Fibroblast of skin of left biceps (primary cell): ENCODE results near the gene BRSK2.
"Not testable (repeated sequence)": the region's sequence is repeated elsewhere in the genome, so short reads cannot be mapped to it uniquely, and the experiment has no call there.

Experiments used
- DNase-seq, 2 experiments: peaks; one replicate each; pipeline ENCODE4 v3.0.0-alpha.2; 2013; ENCODE audit warnings: low read depth in 2 of 2

BRSK2 gene

GRCh38 chr11:1389932-1390568 lies at the start of gene BRSK2:
TSS of gene BRSK2 (plus strand) at chr11:1389934. CDS start at chr11:1390285, 351 bp downstream.
- DNase-seq, result no peak

DNA sequence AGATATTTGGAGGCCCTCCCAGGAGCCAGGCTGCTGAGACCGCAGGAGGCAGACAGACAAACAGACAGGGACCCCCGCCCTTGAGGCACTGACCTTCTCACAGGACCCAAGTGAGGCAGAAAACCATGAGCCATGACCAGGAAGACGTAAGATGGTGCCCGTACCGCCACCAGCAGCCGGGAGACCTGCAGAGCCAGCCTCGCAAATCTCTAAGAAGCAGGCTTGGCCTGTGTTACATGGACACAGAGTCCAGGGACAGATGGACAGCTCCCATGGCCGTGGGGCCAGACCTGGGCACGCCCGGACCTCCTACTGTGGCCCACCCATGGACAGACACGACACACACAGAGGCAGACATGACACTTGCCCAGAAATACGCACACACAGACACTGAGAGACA lies 49.6 kb upstream of the BRSK2 start:
- no peak for DNase-seq

- DNase-seq, result not testable (repeated sequence)
These were observed 48.5 kb upstream of the BRSK2 start for GRCh38 chr11:1341226-1341625.

- no peak for DNase-seq
These were observed 47.7 kb upstream of the BRSK2 start for GRCh38 chr11:1341928-1342524.

DNA sequence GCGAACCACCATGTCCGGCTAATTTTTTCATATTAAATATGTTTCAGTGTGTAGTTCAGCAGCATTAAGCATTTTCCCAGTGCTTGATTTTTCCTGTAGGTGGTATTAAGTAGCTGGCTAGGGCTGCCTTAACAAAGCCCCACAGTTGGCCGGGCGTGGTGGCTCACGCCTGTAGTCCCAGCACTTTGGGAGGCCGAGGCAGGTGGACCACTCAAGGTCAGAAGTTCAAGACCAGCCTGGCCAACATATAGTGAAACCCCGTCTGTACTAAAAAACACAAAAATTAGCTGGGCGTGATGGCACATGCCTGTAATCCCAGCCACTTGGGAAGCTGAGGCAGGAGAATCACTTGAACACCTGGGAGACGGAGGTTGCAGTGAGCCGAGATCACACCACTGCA lies 46.8 kb upstream of the BRSK2 start:
- no peak for DNase-seq

- DNase-seq, result no peak
These were observed 46.2 kb upstream of the BRSK2 start for GRCh38 chr11:1343391-1344055.

GRCh38 chr11:1344056-1344635 lies 45.6 kb upstream of the BRSK2 start:
- DNase-seq, result no peak

DNA sequence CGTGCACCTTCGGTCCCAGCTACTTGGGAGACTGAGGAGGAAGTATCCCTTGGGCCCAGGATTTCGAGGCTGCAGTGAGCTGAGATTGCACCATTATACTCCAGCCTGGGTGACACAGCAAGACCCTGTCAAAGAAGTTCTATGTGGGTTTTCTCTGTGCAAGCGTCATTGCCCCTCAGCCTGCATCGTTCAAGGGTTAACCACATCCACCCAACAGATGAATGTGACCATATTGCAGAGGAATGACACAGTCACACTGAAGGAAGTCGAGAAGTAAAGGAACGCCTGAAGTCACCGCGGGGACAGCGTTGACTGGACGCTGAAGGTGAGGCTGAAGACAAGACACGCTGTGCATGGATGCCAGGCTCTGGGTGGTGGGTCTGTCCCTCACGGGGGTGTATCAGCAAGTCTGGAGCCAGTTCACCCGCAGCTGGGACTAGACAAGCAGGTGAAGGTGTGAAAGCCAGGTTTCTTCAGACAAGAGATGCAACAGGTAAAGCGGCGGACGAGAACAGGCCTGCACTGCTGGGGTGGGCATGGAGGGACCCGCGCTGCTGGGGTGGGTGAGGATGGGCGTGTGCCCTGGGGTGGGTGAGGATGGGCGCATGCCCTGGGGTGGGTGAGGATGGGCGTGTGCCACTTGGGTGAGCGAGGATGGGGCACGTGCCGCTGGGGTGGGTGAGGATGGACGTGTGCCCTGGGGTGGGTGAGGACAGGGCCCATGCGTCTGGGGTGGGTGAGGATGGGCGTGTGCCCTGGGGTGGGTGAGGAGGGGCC lies 43.8 kb upstream of the BRSK2 start:
- no peak for DNase-seq

GRCh38 chr11:1346669-1347390 lies 42.9 kb upstream of the BRSK2 start:
- DNase-seq, result no peak

DNA sequence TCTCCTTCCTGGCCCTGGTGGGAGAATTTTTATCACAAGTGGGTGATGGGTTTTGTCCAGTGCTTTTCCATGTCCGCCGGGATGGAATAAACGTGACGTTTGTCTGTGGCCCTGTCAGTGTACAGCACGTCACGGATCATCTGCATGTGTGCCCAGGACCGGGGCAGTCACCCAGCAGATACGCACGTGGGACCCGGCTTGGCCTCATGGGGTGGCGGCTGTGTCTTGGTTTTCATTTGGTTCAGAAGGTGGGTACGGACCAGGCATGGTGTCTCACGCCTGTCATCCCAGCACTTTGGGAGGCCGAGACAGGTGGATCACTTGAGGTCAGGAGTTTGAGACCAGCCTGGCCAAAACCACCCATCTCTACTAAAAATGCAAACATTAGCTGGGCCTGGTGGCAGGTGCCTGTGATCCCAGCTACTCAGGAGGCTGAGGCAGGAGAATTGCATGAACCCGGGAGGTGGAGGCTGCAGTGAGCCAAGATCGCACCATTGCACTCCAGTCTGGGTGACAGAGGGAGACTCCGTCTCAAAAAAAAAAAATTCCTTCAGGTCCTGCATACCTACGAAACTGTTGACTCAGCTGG lies 42.2 kb upstream of the BRSK2 start:
- DNase-seq, result not testable (repeated sequence)

GRCh38 chr11:1348146-1348795 lies 41.5 kb upstream of the BRSK2 start:
- DNase-seq, result no peak

GRCh38 chr11:1348796-1349326 lies 40.9 kb upstream of the BRSK2 start:
- DNase-seq, result no peak

GRCh38 chr11:1349327-1350041 lies 40.2 kb upstream of the BRSK2 start:
- DNase-seq, result no peak

- no peak for DNase-seq
These were observed 39.5 kb upstream of the BRSK2 start for GRCh38 chr11:1350086-1350725.

- DNase-seq, result no peak
These were observed 38.3 kb upstream of the BRSK2 start for GRCh38 chr11:1351278-1351937.

DNA sequence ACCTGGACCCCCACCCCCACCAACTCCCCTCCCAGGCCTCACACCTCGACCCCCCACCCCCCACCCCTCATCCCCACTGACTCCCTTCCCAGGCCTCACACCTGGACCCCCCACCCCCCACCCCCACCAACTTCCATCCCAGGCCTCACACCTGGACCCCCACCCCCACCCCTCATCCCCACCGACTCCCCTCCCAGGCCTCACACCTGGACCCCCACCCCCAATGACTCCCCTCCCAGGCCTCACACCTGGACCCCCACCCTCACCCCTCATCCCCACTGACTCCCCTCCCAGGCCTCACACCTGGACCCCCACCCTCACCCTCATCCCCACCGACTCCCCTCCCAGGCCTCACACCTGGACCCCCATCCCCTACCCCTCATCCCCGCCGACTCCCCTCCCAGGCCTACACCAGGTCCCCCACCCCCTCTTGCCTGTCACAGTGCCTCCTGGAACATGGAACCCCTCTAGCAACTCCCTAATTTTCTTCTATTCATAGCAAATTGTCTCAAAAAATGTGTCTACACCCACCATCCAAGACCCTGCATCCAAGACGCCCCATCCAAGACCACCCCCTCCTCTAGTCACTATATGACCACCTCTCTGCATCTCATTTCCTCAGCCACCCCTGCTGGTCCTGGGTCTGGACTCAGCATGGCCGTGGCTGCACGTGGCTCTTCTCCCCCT lies 36.9 kb upstream of the BRSK2 start:
- DNase-seq, result no peak

DNA sequence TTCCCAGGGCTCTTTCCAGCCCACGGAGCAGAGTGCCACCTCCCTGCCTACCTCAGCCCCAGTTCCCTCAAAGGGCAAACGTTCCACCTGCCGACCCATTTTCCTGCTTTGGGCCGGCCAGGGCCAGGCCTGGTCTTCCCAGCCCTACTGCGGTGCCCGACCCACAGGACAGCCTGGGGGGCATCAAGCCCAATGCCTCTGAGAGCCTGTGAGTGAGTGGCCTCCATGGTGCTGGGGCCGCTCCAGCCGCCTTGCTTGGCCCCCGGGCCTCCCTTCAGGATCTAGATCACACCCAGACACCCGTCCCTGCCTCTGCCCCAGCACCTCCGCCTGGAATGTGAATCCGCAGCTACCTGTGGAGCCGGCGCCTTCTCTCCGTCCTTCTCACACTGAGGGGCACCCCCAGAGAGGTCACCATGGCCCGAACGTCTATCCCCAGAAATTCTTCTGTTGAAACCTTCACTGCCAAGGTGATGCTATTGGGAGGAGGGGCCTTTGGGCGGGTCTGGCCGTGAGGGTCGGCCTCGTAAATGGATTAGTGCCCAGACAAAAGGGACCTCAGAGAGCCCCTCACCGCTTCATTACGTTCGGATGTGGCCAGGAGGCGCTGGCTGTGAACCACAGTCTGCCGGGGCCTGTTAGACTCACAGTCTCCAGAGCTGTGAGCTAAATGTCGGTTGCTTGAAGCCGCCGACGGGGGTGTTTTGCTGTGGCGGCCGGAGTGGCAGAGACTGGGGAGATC lies 36.2 kb upstream of the BRSK2 start:
- no peak for DNase-seq
